Mucosa of descending colon (tissue), 3 donors: ENCODE measurements around the gene RASSF1. TPM values are rescaled to one million over a fixed set of nuclear protein-coding genes. Genes with fewer than 3 reads are reported as not detected.

Experiments
- ATAC-seq: fragments of 200-7000 bp; cut with Tn5 transposase; one replicate; pipeline ENCODE4 v1.9.1; 2020; ENCODE audit warnings: mild to moderate bottlenecking, moderate library complexity
- DNase-seq, 3 donors: peaks; one replicate each; pipeline ENCODE4 v3.0.0-alpha.2; 2020
- H3K36me3 ChIP-seq: fragments of 200-600 bp; one replicate; pipeline ENCODE4 v1.8.0; 2021; ENCODE audit warnings: low read depth, mild to moderate bottlenecking
- H3K4me1 ChIP-seq: fragments of 200-600 bp; one replicate; pipeline ENCODE4 v1.8.0; 2021; ENCODE audit warnings: low read depth, mild to moderate bottlenecking
- H3K4me3 ChIP-seq: fragments of 200-600 bp; one replicate; pipeline ENCODE4 v1.8.0; 2021; ENCODE audit warnings: mild to moderate bottlenecking
- H3K9me3 ChIP-seq: fragments of 200-600 bp; one replicate; pipeline ENCODE4 v1.8.0; 2021; ENCODE audit warnings: mild to moderate bottlenecking
- CTCF ChIP-seq: fragments of 200-600 bp; IDR thresholded peaks from one replicate; pipeline ENCODE4 v1.8.0; 2022; ENCODE audit warnings: antibody characterized with exemption, mild to moderate bottlenecking
- intact Hi-C, 2 donors: fragments of 100-400 bp; cut with DNase I in 1 of 2; cut with micrococcal nuclease in 1 of 2; formaldehyde crosslinking; loops; one replicate each; pipeline versions ENCODE4 v1.11.0 to v1.11.1; 2022; cut with DNase I, micrococcal nuclease
- total RNA-seq, 3 donors: library from RNA; stranded (reverse); fragmentation: NEBNext Ultra II Directional in 2 of 3; extraction: Animal tissue kit (Norgen Biotek cat#: 25700) in 2 of 3; gene quantifications; one replicate each; pipeline versions ENCODE4 v1.2.1 to v1.2.4, GENCODE V29; 2021 to 2023
- donor health status: DM: no; HTN: no; CAD: no; lungs with moderate emphysema.
- donor health status: DM: no; HTN: no; CAD: no.
- donor health status: DM: no; HTN: yes; CAD: no.

The RASSF1 gene
- total RNA-seq, 3 donors from 2014 or later = 10.9 to 25.7 (median 18.9) TPM

- TF ChIP-seq CTCF = no peak
- intact Hi-C loops = no loop called here
- no peaks in the 10 kb centered on the region for H3K4me1 ChIP-seq
- no peak overlapping the region for H3K4me3 ChIP-seq
- DNase-seq (no peak), ATAC-seq (no peak)
- no peaks in the 10 kb centered on the region for H3K9me3 ChIP-seq
- no peaks in the 10 kb centered on the region for H3K36me3 ChIP-seq
These were observed 37.4 kb upstream of the RASSF1 start for GRCh38 chr3:50378024-50378423.

- intact Hi-C loops = no loop called here
- H3K4me3 ChIP-seq = no peak overlapping the region
- no peaks in the 10 kb centered on the region for H3K36me3 ChIP-seq
- no peaks in the 10 kb centered on the region for H3K9me3 ChIP-seq
- ATAC-seq (no peak), DNase-seq (no peak)
- peaks cover 3% of the 10 kb centered on the region for H3K4me1 ChIP-seq
- no peak for TF ChIP-seq CTCF
These were observed 34.8 kb upstream of the RASSF1 start for GRCh38 chr3:50375258-50375931.

- ATAC-seq (no peak), DNase-seq (no peak)
- intact Hi-C loops = no loop called here
- TF ChIP-seq CTCF = no peak
- Histone ChIP-seq H3K9me3 (no peaks in the 10 kb centered on the region), H3K36me3 (no peaks in the 10 kb centered on the region), H3K4me1 (peaks cover 3% of the 10 kb centered on the region), H3K4me3 (no peak overlapping the region)
These were observed 34.0 kb upstream of the RASSF1 start for GRCh38 chr3:50374363-50375257.

GRCh38 chr3:50373146-50374051, 32.8 kb upstream of the RASSF1 start:
- TF ChIP-seq CTCF = no peak
- no peak overlapping the region for H3K4me3 ChIP-seq
- ATAC-seq (no peak), DNase-seq (no peak)
- H3K9me3 ChIP-seq = no peaks in the 10 kb centered on the region
- H3K4me1 ChIP-seq = peaks cover 3% of the 10 kb centered on the region
- no peaks in the 10 kb centered on the region for H3K36me3 ChIP-seq
- intact Hi-C loops = no loop called here

- no peak for TF ChIP-seq CTCF
- no peak overlapping the region for H3K4me3 ChIP-seq
- H3K9me3 ChIP-seq = no peaks in the 10 kb centered on the region
- DNase-seq (peak in 2 of 3 donors; percentile 69 to 80), ATAC-seq (peak; percentile 76)
- no peaks in the 10 kb centered on the region for H3K36me3 ChIP-seq
- intact Hi-C loops = no loop called here
- H3K4me1 ChIP-seq = peaks cover 3% of the 10 kb centered on the region
These were observed 31.7 kb upstream of the RASSF1 start for GRCh38 chr3:50372349-50372748.
